HG02588 (cell line): ENCODE measurements around the gene DSCAML1.

Source experiments
- ATAC-seq: cut with Tn5 transposase; IDR thresholded peaks from one replicate; pipeline ENCODE4 v1.9.1; 2021; ENCODE audit warnings: mild to moderate bottlenecking, moderate library complexity; ENCODE audit not compliant: unreplicated experiment

DSCAML1 gene

GRCh38 chr11:117702946-117703598 is 93.9 kb downstream of the DSCAML1 start:
- no peak for ATAC-seq

DNA sequence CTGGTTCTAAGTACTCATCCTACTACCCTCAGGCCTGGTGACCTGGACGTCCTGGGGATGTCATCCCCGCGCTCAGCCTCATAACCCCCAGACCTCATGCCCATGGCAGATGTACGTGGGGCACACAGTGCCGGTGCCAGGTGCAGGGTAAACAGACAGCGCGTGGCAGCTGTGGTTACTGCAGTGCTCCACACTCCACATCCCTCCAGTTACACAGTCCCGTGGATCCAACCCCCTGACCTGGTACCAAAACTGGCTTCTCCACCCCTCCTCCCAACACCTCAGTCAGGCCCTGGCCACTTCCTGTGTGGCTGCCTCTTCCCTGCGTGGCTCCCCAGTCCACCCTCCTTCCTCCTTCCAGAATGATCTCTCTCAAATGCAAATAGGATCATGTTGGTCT is 95.2 kb downstream of the DSCAML1 start:
- ATAC-seq: no peak

- ATAC-seq: no peak
These were observed 96.5 kb downstream of the DSCAML1 start for GRCh38 chr11:117700551-117700950.

DNA sequence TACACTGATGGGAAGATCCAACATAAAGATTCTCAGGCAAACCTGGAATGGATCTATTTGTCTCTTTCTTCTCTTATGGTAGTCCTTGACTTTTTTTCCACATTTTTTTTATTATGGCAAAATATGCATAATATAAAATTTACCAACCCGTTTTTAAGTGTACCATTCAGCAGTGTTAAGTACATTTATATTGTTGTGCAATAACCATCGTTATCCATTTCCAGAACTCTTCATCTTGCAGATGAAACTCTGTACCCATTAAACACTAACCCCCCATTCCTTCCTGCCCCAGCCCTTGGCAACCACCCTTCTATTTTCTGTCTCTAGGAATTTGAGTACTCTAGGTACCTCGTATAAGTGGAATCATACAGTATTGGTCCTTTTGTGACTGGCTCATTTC is 99.7 kb downstream of the DSCAML1 start:
- ATAC-seq: no peak

GRCh38 chr11:117696540-117696939 is 100.5 kb downstream of the DSCAML1 start:
- no peak for ATAC-seq

GRCh38 chr11:117693344-117693743 is 103.7 kb downstream of the DSCAML1 start:
- ATAC-seq: no peak

- ATAC-seq: no peak
These were observed 105.5 kb downstream of the DSCAML1 start for GRCh38 chr11:117691516-117691915.

GRCh38 chr11:117691218-117691514 is 105.8 kb downstream of the DSCAML1 start:
- no peak for ATAC-seq

DNA sequence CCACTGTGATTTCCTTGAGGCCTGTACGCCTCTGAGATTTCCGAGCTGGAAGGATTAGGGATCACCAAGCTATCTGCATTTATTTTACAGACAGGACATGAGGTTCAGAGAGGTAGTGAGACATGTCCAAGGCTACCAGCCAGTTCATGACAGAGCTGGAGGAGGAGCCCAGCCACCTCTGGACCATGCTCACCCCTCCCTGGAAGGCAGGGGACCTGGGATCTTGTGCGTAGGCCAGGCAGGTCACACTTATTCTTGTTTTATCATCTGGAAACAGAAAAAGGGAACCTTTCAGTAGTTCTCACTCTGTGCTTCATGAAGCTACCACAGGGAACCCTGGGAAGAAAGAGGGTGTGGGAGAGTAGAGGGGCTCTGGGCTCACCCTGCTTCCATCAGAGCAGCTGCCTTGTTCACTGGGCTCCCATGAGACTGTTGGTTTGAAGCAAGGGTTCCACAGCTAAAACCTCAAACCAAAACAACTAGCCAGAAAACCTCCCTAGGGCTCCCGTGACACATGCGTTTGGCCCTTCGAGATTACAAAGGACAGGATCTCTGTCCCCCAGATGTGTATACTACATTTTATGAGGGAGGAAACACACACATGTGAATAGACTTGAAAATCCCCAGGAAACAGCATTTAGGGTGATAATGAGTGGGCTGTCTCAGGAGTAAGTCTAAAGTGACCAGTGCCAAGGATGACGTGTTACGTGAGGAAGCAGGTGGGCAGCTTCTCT is 106.4 kb downstream of the DSCAML1 start:
- ATAC-seq: no peak

- ATAC-seq: no peak
These were observed 108.7 kb downstream of the DSCAML1 start for GRCh38 chr11:117688255-117688797.

- ATAC-seq: no peak
These were observed 109.2 kb downstream of the DSCAML1 start for GRCh38 chr11:117687776-117688175.

DNA sequence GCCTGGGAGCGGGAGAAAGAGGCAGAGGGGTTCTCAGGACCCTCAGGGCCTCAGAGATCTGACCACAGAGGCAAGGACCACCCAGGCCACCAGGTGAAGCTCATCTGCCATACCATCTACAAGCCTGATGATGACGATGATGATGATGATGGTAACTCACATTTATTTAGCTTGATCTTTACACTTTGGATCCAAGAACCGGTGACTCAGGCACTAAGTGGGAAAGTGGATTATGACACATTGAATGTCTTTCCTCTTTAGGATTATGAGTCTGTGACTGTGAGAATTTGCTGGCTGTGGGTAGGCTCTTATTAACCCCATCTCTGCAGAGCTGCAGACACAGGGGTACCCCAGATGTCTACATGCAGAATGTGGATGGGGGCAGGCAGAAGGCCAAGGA is 110.3 kb downstream of the DSCAML1 start:
- no peak for ATAC-seq

DNA sequence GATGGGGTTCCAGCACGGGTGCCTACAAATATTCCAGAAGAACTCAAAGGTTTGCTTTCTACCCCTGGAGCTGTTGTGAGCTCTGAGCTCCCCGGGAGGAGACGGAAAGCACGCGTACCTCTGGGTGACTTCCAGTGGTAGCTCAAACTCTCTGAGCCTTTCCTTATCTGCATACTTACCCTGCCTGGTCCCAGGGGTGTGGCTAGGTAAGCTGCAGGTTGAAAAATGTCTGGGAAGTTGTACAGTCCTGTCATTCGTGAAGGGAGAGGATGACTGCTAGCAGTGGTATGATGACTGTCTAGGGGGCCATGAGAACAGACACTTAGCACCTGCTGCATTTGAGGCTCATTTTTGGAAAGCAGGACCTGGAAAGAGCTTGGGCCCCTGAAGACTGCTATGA is 111.5 kb downstream of the DSCAML1 start:
- ATAC-seq: no peak

DNA sequence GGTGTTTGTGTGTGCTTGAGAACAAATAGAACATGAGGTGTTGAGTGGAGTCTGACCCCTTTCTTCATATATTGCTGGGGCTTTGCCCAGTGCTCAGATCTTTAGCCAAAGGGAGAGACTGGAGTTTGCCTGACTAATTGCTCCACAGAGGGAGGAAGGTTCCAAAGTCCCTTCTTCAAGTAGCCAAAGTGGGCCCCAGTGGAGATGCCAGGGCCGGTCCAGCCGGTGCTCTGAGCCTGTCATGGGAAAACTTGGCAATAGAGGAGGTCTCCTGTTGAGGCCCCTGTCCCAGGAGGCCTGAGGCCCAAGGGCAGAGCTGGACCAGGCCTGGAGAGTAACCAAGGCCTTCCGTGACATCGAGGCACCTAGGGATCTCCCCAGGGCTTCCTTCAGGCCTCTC is 112.3 kb downstream of the DSCAML1 start:
- ATAC-seq: no peak

- ATAC-seq: no peak
These were observed 112.9 kb downstream of the DSCAML1 start for GRCh38 chr11:117684111-117684510.

- no peak for ATAC-seq
These were observed 115.6 kb downstream of the DSCAML1 start for GRCh38 chr11:117681438-117681837.

DNA sequence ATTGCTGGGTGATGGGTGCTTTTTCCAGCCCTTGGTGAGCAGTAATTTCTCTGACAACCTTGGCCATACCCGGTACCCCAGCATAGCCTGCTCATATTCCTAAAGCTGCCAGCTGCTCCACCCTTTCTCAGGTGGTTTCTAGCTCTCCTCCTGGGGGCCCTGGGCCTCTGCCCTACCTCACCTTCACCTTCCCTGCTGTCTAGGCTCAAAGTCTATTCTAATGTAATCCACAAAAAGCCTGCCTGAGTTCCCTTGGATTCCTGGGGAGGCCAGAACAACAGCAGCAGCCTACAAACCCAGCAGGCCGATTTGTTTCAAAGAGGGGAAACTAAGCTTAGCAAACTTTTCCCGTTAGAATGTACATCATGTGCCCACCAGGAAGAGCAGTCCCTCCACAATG is 117.6 kb downstream of the DSCAML1 start:
- ATAC-seq: no peak

GRCh38 chr11:117678658-117679406 is 118.2 kb downstream of the DSCAML1 start:
- ATAC-seq: no peak

- no peak for ATAC-seq
These were observed 119.2 kb downstream of the DSCAML1 start for GRCh38 chr11:117677729-117678310.

DNA sequence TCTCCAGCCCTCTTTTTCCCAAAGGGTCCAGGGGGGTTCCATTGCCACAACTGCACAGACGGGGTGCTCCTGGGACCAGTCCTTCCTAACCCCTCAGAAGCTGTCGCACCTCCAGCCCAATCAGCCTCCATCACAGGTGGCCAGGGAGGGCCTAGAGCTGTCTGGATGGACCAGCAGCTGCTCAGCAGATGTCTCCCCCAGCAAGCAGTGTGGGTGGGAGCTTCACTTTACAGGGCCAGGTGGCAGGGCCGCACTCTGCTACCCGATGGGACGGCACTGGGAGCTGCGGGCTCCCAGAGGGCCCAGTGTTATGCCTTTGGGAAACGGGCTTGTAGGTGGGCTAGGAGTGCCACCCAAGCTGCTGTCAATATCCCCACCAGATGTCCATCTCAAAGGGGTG is 120.5 kb downstream of the DSCAML1 start:
- no peak for ATAC-seq

DNA sequence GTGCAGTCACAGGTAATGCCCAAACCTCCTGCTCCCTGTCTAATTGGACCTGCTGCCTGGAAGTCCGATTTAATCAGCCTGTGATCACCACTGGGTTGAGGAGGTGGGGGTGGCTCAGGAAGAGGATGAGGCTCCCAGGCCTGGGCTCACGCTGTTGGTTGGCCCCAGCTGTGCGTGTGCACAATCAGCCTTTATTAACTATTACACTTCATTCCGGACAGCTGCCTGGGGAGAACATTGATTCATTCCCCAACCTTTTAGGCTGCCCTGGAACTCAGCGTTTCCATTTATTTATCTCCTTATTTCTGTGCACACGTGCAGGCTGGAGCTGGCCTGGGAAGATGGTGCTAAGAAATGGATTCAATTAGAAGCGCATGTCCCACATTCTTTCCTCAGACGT is 123.4 kb downstream of the DSCAML1 start:
- ATAC-seq: no peak

- no peak for ATAC-seq
These were observed 125.6 kb downstream of the DSCAML1 start for GRCh38 chr11:117671370-117671769.
